Activated naive CD4-positive, alpha-beta T cell (primary cell): ENCODE data around the gene DNASE1L2.
"Not testable (repeated sequence)": the region's sequence is repeated elsewhere in the genome, so short reads cannot be mapped to it uniquely, and the experiment has no call there.

Experiments used
- DNase-seq, 4 experiments: peaks; one replicate each; lab custom pipeline; 2025; lab: John Stamatoyannopoulos, UW

Gene DNASE1L2

GRCh38 chr16:2238838-2239675, 2.8 kb downstream of the DNASE1L2 start:
- DNase-seq = no peak

- DNase-seq = not testable (repeated sequence)
Measured at GRCh38 chr16:2240331-2240730, 4.1 kb downstream of the DNASE1L2 start.

- DNase-seq = no peak
Measured at GRCh38 chr16:2242598-2242997, 6.4 kb downstream of the DNASE1L2 start.

GRCh38 chr16:2243031-2243528, 6.8 kb downstream of the DNASE1L2 start:
- DNase-seq = no peak

GRCh38 chr16:2243781-2244180, 7.5 kb downstream of the DNASE1L2 start:
- DNase-seq = no peak

- DNase-seq = no peak
Measured at GRCh38 chr16:2244301-2244700, 8.1 kb downstream of the DNASE1L2 start.

GRCh38 chr16:2244926-2245795, 8.9 kb downstream of the DNASE1L2 start:
- DNase-seq = no peak

GRCh38 chr16:2246301-2246885, 10.1 kb downstream of the DNASE1L2 start:
- no peak for DNase-seq

GRCh38 chr16:2250652-2251295, 14.5 kb downstream of the DNASE1L2 start:
- peak in 1 of 4 experiments; percentile 40 for DNase-seq

- DNase-seq = peak; percentile 27 to 68 (median 50)
Measured at GRCh38 chr16:2251296-2252111, 15.3 kb downstream of the DNASE1L2 start, which contains the start of gene ECI1. Gene ECI1, minus strand, starts transcription at chr16:2251587. Its CDS starts 21 bp downstream, at chr16:2251566.

- DNase-seq = no peak
Measured at GRCh38 chr16:2252806-2253148, 16.5 kb downstream of the DNASE1L2 start.

- DNase-seq = no peak
Measured at GRCh38 chr16:2253293-2253692, 17.0 kb downstream of the DNASE1L2 start.

- no peak for DNase-seq
Measured at GRCh38 chr16:2256531-2257140, 20.4 kb downstream of the DNASE1L2 start.

GRCh38 chr16:2257726-2258125, 21.5 kb downstream of the DNASE1L2 start:
- no peak for DNase-seq

- DNase-seq = not testable (repeated sequence)
Measured at GRCh38 chr16:2258530-2258929, 22.3 kb downstream of the DNASE1L2 start.

GRCh38 chr16:2260250-2260649, 24.0 kb downstream of the DNASE1L2 start:
- no peak for DNase-seq

GRCh38 chr16:2263026-2263425, 26.8 kb downstream of the DNASE1L2 start:
- DNase-seq = not testable (repeated sequence)

- DNase-seq = not testable (repeated sequence)
Measured at GRCh38 chr16:2266887-2267286, 30.6 kb downstream of the DNASE1L2 start.

GRCh38 chr16:2267505-2267912, 31.3 kb downstream of the DNASE1L2 start:
- not testable (repeated sequence) for DNase-seq

- DNase-seq = peak; percentile 81 to 93 (median 92)
Measured at GRCh38 chr16:2267913-2268666, 31.8 kb downstream of the DNASE1L2 start, which contains the start of gene RNPS1. Gene RNPS1, minus strand, starts transcription at chr16:2268126. Its CDS starts 3,483 bp downstream, at chr16:2264643.
